Panc1 (cell line): ENCODE data around the gene OR56B1.

ENCODE experiments used
- POLR2AphosphoS5 ChIP-seq: IDR thresholded peaks from 2 replicates; pipeline ENCODE4 v1.6.1; 2012; ENCODE audit warnings: mild to moderate bottlenecking, low read depth, low read length, moderate library complexity
- REST ChIP-seq, 2 experiments: IDR thresholded peaks; 2 replicates each; pipeline ENCODE4 v1.6.1; 2011 to 2012; ENCODE audit warnings: low read depth in 2 of 2, control low read depth in 1 of 2, low read length in 1 of 2, mild to moderate bottlenecking in 1 of 2, moderate library complexity in 1 of 2; ENCODE audit not compliant: insufficient read depth in 1 of 2
- SIN3A ChIP-seq: IDR thresholded peaks from 2 replicates; pipeline ENCODE4 v1.6.1; 2012; ENCODE audit warnings: low read depth, mild to moderate bottlenecking, low read length, moderate library complexity, borderline replicate concordance; ENCODE audit not compliant: insufficient read depth
- TF ChIP-seq, protein P1 (sequence below): fragments of 450-650 bp; IDR thresholded peaks from 2 replicates; pipeline ENCODE4 v1.5.1; 2017; ENCODE audit warnings: mild to moderate bottlenecking

- TF ChIP-seq, protein P1, sequence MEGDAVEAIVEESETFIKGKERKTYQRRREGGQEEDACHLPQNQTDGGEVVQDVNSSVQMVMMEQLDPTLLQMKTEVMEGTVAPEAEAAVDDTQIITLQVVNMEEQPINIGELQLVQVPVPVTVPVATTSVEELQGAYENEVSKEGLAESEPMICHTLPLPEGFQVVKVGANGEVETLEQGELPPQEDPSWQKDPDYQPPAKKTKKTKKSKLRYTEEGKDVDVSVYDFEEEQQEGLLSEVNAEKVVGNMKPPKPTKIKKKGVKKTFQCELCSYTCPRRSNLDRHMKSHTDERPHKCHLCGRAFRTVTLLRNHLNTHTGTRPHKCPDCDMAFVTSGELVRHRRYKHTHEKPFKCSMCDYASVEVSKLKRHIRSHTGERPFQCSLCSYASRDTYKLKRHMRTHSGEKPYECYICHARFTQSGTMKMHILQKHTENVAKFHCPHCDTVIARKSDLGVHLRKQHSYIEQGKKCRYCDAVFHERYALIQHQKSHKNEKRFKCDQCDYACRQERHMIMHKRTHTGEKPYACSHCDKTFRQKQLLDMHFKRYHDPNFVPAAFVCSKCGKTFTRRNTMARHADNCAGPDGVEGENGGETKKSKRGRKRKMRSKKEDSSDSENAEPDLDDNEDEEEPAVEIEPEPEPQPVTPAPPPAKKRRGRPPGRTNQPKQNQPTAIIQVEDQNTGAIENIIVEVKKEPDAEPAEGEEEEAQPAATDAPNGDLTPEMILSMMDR = no peak
- TF ChIP-seq POLR2AphosphoS5 = no peak
- no peak for TF ChIP-seq REST (IDR thresholded peaks at IDR 0.05; ENCODE audit: insufficient read depth in 1 of 2, low read depth in 2 of 2, low read length in 1 of 2)
- TF ChIP-seq SIN3A = no peak
Measured at GRCh38 chr11:5689551-5689983, 46.7 kb upstream of the OR56B1 start, which contains the start of gene TRIM22.
